Stimulated activated CD8-positive, alpha-beta memory T cell treated with anti-CD3 and anti-CD28 coated beads, Interleukin-4, amount 100 ng/mL, for 24 hours (primary cell): ENCODE results near the gene ERICH6.
A peak's percentile ranks its signal among the peaks of the same experiment; 100 is the strongest.

Experiments used
- DNase-seq: peaks from one replicate; pipeline ENCODE4 v3.0.0-alpha.2; 2020; ENCODE audit warnings: low read depth

ERICH6 gene

GRCh38 chr3:150703756-150704344, at the start of gene ERICH6:
Gene ERICH6 (minus strand): TSS chr3:150703920. CDS start chr3:150703898, 22 bp downstream.
- peak; percentile 74 for DNase-seq

GRCh38 chr3:150751781-150752263, 48.1 kb upstream of the ERICH6 start:
- DNase-seq = no peak

- DNase-seq = no peak
These were observed 45.5 kb upstream of the ERICH6 start for GRCh38 chr3:150749255-150749654.

GRCh38 chr3:150748684-150749047, 44.9 kb upstream of the ERICH6 start:
- no peak for DNase-seq

- DNase-seq = no peak
These were observed 44.4 kb upstream of the ERICH6 start for GRCh38 chr3:150747886-150748683.

GRCh38 chr3:150746791-150747590, 43.3 kb upstream of the ERICH6 start:
- DNase-seq = no peak

GRCh38 chr3:150745832-150746231, 42.1 kb upstream of the ERICH6 start:
- DNase-seq = no peak

- no peak for DNase-seq
These were observed 41.1 kb upstream of the ERICH6 start for GRCh38 chr3:150744919-150745211.

GRCh38 chr3:150744041-150744918, 40.6 kb upstream of the ERICH6 start:
- DNase-seq = no peak

- DNase-seq = no peak
These were observed 39.8 kb upstream of the ERICH6 start for GRCh38 chr3:150743508-150743907.

- DNase-seq = no peak
These were observed 39.0 kb upstream of the ERICH6 start for GRCh38 chr3:150742679-150743078.

- DNase-seq = no peak
These were observed 38.4 kb upstream of the ERICH6 start for GRCh38 chr3:150742141-150742523.

- DNase-seq = no peak
These were observed 37.9 kb upstream of the ERICH6 start for GRCh38 chr3:150741497-150742140.

- no peak for DNase-seq
These were observed 37.2 kb upstream of the ERICH6 start for GRCh38 chr3:150740733-150741496.

GRCh38 chr3:150739877-150740645, 36.3 kb upstream of the ERICH6 start:
- no peak for DNase-seq

- DNase-seq = no peak
These were observed 35.6 kb upstream of the ERICH6 start for GRCh38 chr3:150739200-150739863.

- no peak for DNase-seq
These were observed 35.0 kb upstream of the ERICH6 start for GRCh38 chr3:150738688-150739087.

- no peak for DNase-seq
These were observed 34.4 kb upstream of the ERICH6 start for GRCh38 chr3:150737874-150738679.
